GM12864 (cell line): Measurements from ENCODE around the gene KRT1.

Experiments used
- DNase-seq: peaks from one replicate; pipeline ENCODE4 v3.0.0-alpha.2; 2011; ENCODE audit warnings: low read depth
- H3K4me3 ChIP-seq: 2 replicates; pipeline ENCODE4 v1.5.1; 2011; ENCODE audit warnings: mild to moderate bottlenecking, low read depth, low read length, control low read depth
- CTCF ChIP-seq: IDR thresholded peaks from 2 replicates; pipeline ENCODE4 v1.5.1; 2011; ENCODE audit warnings: low read depth, mild to moderate bottlenecking, moderate library complexity, low read length, control low read depth, inconsistent platforms; ENCODE audit errors: missing control alignments

Gene KRT1

DNA sequence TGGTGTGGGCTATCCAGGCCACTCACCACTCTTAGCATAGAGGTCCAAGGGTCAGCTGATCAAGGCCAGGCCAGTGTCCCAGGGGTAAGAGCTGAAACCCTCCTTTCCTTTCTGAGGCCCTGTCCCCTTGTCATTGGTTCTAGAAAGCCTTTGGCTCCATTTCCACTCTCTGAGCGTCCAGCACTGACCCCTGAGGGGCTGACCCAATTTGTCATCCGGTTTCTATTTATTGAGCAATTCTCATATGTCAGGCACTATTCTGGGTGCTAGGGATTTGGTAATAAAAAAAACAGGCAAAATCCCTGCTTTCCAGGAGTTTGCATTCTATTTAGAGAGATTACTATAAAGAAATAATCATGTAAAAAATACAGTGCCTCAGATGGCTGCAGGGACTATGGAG lies 19.8 kb upstream of the KRT1 start:
- no peak for DNase-seq
- no peak overlapping the region for H3K4me3 ChIP-seq
- TF ChIP-seq CTCF = no peak

GRCh38 chr12:52699373-52699772 lies 19.2 kb upstream of the KRT1 start:
- DNase-seq = no peak
- no peak for TF ChIP-seq CTCF
- H3K4me3 ChIP-seq = no peak overlapping the region

DNA sequence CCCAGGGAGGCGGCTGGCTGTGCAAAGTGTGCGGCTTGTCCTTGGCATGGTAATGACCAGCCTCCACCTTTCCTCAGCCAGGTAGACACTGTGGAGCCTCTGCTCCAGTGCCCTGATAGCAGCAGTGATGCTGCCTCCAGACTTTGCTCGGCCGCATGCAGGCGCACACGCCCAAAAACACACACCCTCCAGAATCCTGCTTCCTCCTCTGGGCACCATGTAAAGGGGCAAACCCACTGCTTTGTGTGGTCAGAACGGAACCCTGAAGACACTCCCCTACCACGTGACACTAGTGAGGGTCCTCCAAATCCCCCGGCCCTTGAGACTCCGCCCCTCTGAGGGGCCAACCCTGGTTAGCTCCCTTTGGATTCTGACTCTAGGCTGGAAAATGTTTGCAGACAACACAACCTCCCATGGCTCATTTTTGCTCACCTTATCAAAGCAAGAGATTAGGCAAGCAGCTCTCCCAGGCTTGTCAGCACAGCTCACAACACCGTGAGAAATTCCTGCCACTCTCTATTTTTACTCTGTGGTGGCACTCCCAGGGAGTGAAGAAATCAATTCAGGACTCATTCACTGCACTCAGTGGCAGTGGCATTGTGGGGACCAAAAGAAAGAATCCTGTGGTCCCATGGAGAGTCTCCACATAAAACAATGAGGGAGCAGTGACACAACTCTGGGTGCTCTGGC lies 18.6 kb upstream of the KRT1 start:
- H3K4me3 ChIP-seq = no peak overlapping the region
- DNase-seq = no peak
- no peak for TF ChIP-seq CTCF

DNA sequence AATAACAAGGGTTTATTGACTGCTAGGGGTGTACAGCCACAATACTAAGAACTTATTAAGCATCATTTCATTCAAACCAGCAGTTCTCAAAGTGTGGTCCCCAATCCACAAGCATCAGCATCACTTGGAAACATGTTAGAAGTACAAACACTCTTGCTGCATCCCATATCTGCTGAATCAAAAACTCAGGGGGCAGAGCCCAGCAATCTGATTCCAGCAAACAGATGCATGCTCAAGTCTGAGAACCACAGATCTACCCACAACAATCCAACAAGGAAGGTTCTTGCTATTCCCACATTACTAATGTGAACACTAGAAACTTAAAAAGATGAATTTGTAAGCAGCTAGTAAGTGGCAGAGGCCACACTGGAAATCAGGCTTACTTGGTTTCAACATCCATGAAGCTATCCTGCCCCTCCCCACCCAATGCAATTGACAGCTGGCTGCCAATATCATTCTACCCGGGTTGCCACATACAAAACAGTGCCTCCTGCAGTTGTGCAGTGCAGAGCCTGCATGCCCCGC lies 16.9 kb upstream of the KRT1 start:
- no peak for DNase-seq
- H3K4me3 ChIP-seq = no peak overlapping the region
- no peak for TF ChIP-seq CTCF

DNA sequence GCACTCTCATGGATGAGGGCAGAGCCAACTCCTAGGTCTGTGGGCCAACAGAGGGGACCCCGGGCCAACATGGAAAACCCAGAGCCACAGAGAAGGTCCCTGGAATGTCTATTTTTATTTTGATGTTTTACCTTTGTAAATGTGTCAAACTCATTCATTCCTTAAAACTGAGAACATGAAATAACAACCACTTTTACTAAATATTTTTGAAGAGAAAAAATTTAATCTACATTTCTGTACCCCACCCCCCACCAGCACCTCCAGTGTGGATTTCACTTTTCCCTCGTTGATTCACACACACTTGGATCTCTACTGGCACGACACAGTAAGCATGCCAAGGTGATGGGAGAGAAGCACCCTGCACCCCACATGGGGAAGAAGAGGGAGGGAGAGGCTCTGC lies 16.4 kb upstream of the KRT1 start:
- H3K4me3 ChIP-seq = no peak overlapping the region
- TF ChIP-seq CTCF = no peak
- DNase-seq = no peak

DNA sequence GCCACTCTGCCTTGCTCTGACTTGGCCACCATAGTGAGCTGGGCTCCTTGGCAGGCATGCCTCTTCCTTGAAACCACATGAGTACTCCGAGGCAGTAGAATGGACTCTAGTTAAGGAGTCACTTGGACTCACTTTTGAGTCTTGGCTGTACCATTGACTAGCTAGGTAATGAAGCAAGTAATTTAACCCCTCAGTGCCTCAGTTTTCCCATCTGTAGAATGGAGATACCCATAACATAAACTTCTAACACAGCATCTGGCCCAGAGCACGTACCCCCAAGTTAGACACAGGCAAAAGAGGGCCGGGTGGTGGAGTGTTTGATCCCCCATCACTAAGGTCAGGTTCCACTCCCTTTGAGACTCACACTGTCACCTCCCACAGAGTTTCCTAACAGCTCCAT lies 14.8 kb upstream of the KRT1 start:
- H3K4me3 ChIP-seq = no peak overlapping the region
- DNase-seq = no peak
- no peak for TF ChIP-seq CTCF

GRCh38 chr12:52694151-52694550 lies 13.9 kb upstream of the KRT1 start:
- no peak overlapping the region for H3K4me3 ChIP-seq
- no peak for TF ChIP-seq CTCF

More at GRCh38 chr12:52694151-52694550, 13.9 kb upstream of the KRT1 start:
- DNase-seq = no peak
